ENCODE results near the gene MRPL38. TPM values are rescaled to one million over a fixed set of nuclear protein-coding genes. Genes with fewer than 3 reads are reported as not detected.

MRPL38 gene
- total RNA-seq, 1 experiment from 2014 or later: 108 TPM

GRCh38 chr17:75864448-75864871 lies 40.2 kb downstream of the MRPL38 start:
- Histone ChIP-seq H3K4me2 (ENCODE audit: insufficient read depth, insufficient read length, low read length) (no peak overlapping the region), H4K20me1 (ENCODE audit: control insufficient read depth, insufficient read depth, insufficient read length) (no peaks in the 10 kb centered on the region), H2BK120ac (ENCODE audit: low read depth, low read length, poor library complexity, severe bottlenecking) (no peak overlapping the region), H4K5ac (ENCODE audit: insufficient read length, low read depth, low read length) (no peak overlapping the region), H3K4me1 (ENCODE audit: insufficient read depth, low read length) (no peaks in the 10 kb centered on the region; the same call in 1 of the 2 replicates), H3K79me1 (ENCODE audit: insufficient read depth, low read depth, low read length, poor library complexity, severe bottlenecking) (no peaks in the 10 kb centered on the region), H2AK5ac (ENCODE audit: insufficient read length, low read length) (no peak overlapping the region), H3K9me3 (ENCODE audit: control insufficient read depth, low read depth, low read length) (no peaks in the 10 kb centered on the region), H3K23me2 (ENCODE audit: insufficient read length, low read depth, low read length, poor library complexity, severe bottlenecking) (no peaks in the 10 kb centered on the region), H3K27me3 (ENCODE audit: insufficient read depth, low read length) (no peaks in the 10 kb centered on the region), H3K9ac (ENCODE audit: extremely low read depth, insufficient read length, low read length) (no peak overlapping the region), H4K91ac (ENCODE audit: insufficient read length, low read depth, low read length) (no peak overlapping the region), H2AFZ (ENCODE audit: low read length) (no peak overlapping the region), H2BK15ac (ENCODE audit: low read depth, low read length) (no peak overlapping the region), H3K27ac (ENCODE audit: insufficient read length, low read depth, low read length) (no peak overlapping the region), H3K79me2 (ENCODE audit: insufficient read depth, low read length) (no peaks in the 10 kb centered on the region), H3K56ac (ENCODE audit: insufficient read length, low read depth, low read length) (no peak overlapping the region), H3K23ac (ENCODE audit: insufficient read length, low read depth, low read length) (no peak overlapping the region), H3K4ac (ENCODE audit: low read depth, low read length) (no peak overlapping the region), H2BK5ac (ENCODE audit: insufficient read length, low read length) (no peak overlapping the region), H4K8ac (replicated peaks; ENCODE audit: insufficient read length, low read depth, low read length) (no peak overlapping the region), H3K14ac (ENCODE audit: insufficient read depth, low read length) (no peak overlapping the region), H3T11ph (ENCODE audit: low read length) (no peak overlapping the region), H2BK20ac (ENCODE audit: low read depth, low read length, poor library complexity, severe bottlenecking) (no peak overlapping the region), H3K18ac (ENCODE audit: insufficient read length, low read depth, low read length) (no peak overlapping the region), H2BK12ac (ENCODE audit: insufficient read length, low read depth, low read length) (no peak overlapping the region)
- H3K4me3 Mint-ChIP-seq: no peak overlapping the region
- no peaks in the 10 kb centered on the region; a peak in 1 of 7 replicates for H3K36me3 Mint-ChIP-seq (ENCODE audit: insufficient read depth in 1 of 3, low read depth in 3 of 3)
- H3K4me1 Mint-ChIP-seq: peaks cover 6 to 23% of the 10 kb centered on the region in 2 experiments
- no peak overlapping the region for H3K27ac Mint-ChIP-seq
- no CpG with 5 or more reads among the region's 8 CpGs for WGBS (ENCODE audit: extremely low coverage, insufficient read length, low lambda C conversion rate)
- no peaks in the 10 kb centered on the region for H3K9me3 Mint-ChIP-seq
- TF ChIP-seq, protein P1, sequence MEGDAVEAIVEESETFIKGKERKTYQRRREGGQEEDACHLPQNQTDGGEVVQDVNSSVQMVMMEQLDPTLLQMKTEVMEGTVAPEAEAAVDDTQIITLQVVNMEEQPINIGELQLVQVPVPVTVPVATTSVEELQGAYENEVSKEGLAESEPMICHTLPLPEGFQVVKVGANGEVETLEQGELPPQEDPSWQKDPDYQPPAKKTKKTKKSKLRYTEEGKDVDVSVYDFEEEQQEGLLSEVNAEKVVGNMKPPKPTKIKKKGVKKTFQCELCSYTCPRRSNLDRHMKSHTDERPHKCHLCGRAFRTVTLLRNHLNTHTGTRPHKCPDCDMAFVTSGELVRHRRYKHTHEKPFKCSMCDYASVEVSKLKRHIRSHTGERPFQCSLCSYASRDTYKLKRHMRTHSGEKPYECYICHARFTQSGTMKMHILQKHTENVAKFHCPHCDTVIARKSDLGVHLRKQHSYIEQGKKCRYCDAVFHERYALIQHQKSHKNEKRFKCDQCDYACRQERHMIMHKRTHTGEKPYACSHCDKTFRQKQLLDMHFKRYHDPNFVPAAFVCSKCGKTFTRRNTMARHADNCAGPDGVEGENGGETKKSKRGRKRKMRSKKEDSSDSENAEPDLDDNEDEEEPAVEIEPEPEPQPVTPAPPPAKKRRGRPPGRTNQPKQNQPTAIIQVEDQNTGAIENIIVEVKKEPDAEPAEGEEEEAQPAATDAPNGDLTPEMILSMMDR (conservative IDR thresholded peaks at IDR 0.05): no peak
- DNase-seq: peak; percentile 70
- no peaks in the 10 kb centered on the region; the same call in 1 of the 2 replicates for H3K27me3 Mint-ChIP-seq (ENCODE audit: low read depth)
